Stimulated activated CD8-positive, alpha-beta memory T cell treated with anti-CD3 and anti-CD28 coated beads, Interleukin-12 subunit alpha, Interleukin-12 subunit beta, amount 100 ng/mL, for 24 hours (primary cell): Measurements from ENCODE around the gene FGF1.

Source experiments
- DNase-seq: peaks from one replicate; pipeline ENCODE4 v3.0.0-alpha.2; 2020; ENCODE audit errors: extremely low read depth

The FGF1 gene

GRCh38 chr5:142584891-142585290 is 101.0 kb downstream of the FGF1 start:
- DNase-seq, result no peak

- DNase-seq, result no peak
Observed at GRCh38 chr5:142578161-142578830, 107.6 kb downstream of the FGF1 start.

- DNase-seq, result no peak
Observed at GRCh38 chr5:142576804-142577203, 109.1 kb downstream of the FGF1 start.

GRCh38 chr5:142576303-142576702 is 109.6 kb downstream of the FGF1 start:
- no peak for DNase-seq

- DNase-seq, result no peak
Observed at GRCh38 chr5:142572006-142572405, 113.9 kb downstream of the FGF1 start.

- DNase-seq, result no peak
Observed at GRCh38 chr5:142571371-142571770, 114.5 kb downstream of the FGF1 start.

GRCh38 chr5:142569905-142570304 is 116.0 kb downstream of the FGF1 start:
- DNase-seq, result no peak

- DNase-seq, result no peak
Observed at GRCh38 chr5:142568996-142569335, 116.9 kb downstream of the FGF1 start.

- no peak for DNase-seq
Observed at GRCh38 chr5:142568283-142568995, 117.5 kb downstream of the FGF1 start.

GRCh38 chr5:142561486-142562097 is 124.3 kb downstream of the FGF1 start:
- no peak for DNase-seq

- no peak for DNase-seq
Observed at GRCh38 chr5:142561029-142561428, 124.9 kb downstream of the FGF1 start.

GRCh38 chr5:142552107-142552506 is 133.8 kb downstream of the FGF1 start:
- DNase-seq, result no peak

- DNase-seq, result no peak
Observed at GRCh38 chr5:142551338-142552067, 134.4 kb downstream of the FGF1 start.

- DNase-seq, result no peak
Observed at GRCh38 chr5:142550471-142550870, 135.4 kb downstream of the FGF1 start.

GRCh38 chr5:142549834-142550233 is 136.1 kb downstream of the FGF1 start:
- DNase-seq, result no peak

GRCh38 chr5:142548739-142549275 is 137.1 kb downstream of the FGF1 start:
- no peak for DNase-seq

GRCh38 chr5:142547445-142548380 is 138.2 kb downstream of the FGF1 start:
- no peak for DNase-seq

GRCh38 chr5:142545650-142546322 is 140.1 kb downstream of the FGF1 start:
- DNase-seq, result no peak

GRCh38 chr5:142544946-142545649 is 140.8 kb downstream of the FGF1 start:
- no peak for DNase-seq
